Liver (tissue), 9 donors: ENCODE data around the gene GOLGA2. TPM values are rescaled to one million over a fixed set of nuclear protein-coding genes. Genes with fewer than 3 reads are reported as not detected.

Experiments used
- DNase-seq: peaks from one replicate; pipeline ENCODE4 v3.0.0-alpha.2; 2017; ENCODE audit warnings: low spot score
- H3K27ac ChIP-seq, 2 donors: one replicate each; pipeline ENCODE4 v1.7.0; 2013; ENCODE audit warnings: inconsistent platforms in 2 of 2, low read length in 2 of 2, control low read depth in 1 of 2, low read depth in 1 of 2, mild to moderate bottlenecking in 1 of 2
- H3K27me3 ChIP-seq, 4 donors: one replicate each; pipeline versions ENCODE4 v1.6.1 to v1.7.0; 2013; ENCODE audit warnings: low read length in 3 of 4, inconsistent platforms in 1 of 4, mild to moderate bottlenecking in 1 of 4, moderate library complexity in 1 of 4; ENCODE audit not compliant: control insufficient read depth in 4 of 4, insufficient read depth in 4 of 4
- H3K36me3 ChIP-seq, 4 donors: one replicate each; pipeline versions ENCODE4 v1.6.1 to v1.7.0; 2013; ENCODE audit warnings: low read length in 3 of 4, mild to moderate bottlenecking in 3 of 4, low read depth in 1 of 4, moderate library complexity in 1 of 4; ENCODE audit not compliant: control insufficient read depth in 4 of 4, insufficient read depth in 3 of 4
- H3K4me1 ChIP-seq, 4 donors: one replicate each; pipeline versions ENCODE4 v1.6.1 to v1.7.0; 2013; ENCODE audit warnings: low read length in 3 of 4, mild to moderate bottlenecking in 3 of 4, moderate library complexity in 1 of 4; ENCODE audit not compliant: control insufficient read depth in 4 of 4, insufficient read depth in 4 of 4
- H3K4me3 ChIP-seq, 3 donors: one replicate each; pipeline versions ENCODE4 v1.6.1 to v1.7.0; 2013; ENCODE audit warnings: low read length in 3 of 3, control low read depth in 1 of 3, low read depth in 1 of 3, mild to moderate bottlenecking in 1 of 3
- H3K9ac ChIP-seq, 2 donors: one replicate each; pipeline ENCODE4 v1.7.0; 2013; ENCODE audit warnings: low read length in 2 of 2, mild to moderate bottlenecking in 2 of 2, moderate library complexity in 2 of 2, control low read depth in 1 of 2, low read depth in 1 of 2
- H3K9me3 ChIP-seq, 4 donors: one replicate each; pipeline versions ENCODE4 v1.6.1 to v1.7.0; 2013; ENCODE audit warnings: low read length in 3 of 4; ENCODE audit not compliant: control insufficient read depth in 4 of 4
- ATF3 ChIP-seq: IDR thresholded peaks from 2 replicates; pipeline ENCODE4 v1.6.1; 2016; ENCODE audit warnings: antibody characterized with exemption
- CTCF ChIP-seq: fragments of 150-350 bp; IDR thresholded peaks from 2 replicates; pipeline ENCODE4 v1.5.1; 2017; ENCODE audit warnings: improper control_type of control experiment, low read depth, low read length; ENCODE audit not compliant: missing input control
- EGR1 ChIP-seq, 2 donors: IDR thresholded peaks; 2 replicates each; pipeline ENCODE4 v1.6.1; 2016 to 2018; ENCODE audit warnings: antibody characterized with exemption in 2 of 2, low read depth in 2 of 2
- FOXA1 ChIP-seq: IDR thresholded peaks from 2 replicates; pipeline ENCODE4 v1.6.1; 2016; ENCODE audit warnings: antibody characterized with exemption
- FOXA2 ChIP-seq: IDR thresholded peaks from 2 replicates; pipeline ENCODE4 v1.6.1; 2016; ENCODE audit warnings: antibody characterized with exemption
- GABPA ChIP-seq, 2 donors: IDR thresholded peaks in 1 of 2; conservative IDR thresholded peaks in 1 of 2; 2 replicates each; pipeline ENCODE4 v1.6.1; 2016; ENCODE audit warnings: antibody characterized with exemption in 2 of 2, mild to moderate bottlenecking in 1 of 2, moderate library complexity in 1 of 2
- HNF4A ChIP-seq, 2 donors: conservative IDR thresholded peaks; 2 replicates each; pipeline ENCODE4 v1.6.1; 2016; ENCODE audit warnings: antibody characterized with exemption in 2 of 2, mild to moderate bottlenecking in 2 of 2
- HNF4G ChIP-seq: IDR thresholded peaks from 2 replicates; pipeline ENCODE4 v1.6.1; 2016; ENCODE audit warnings: antibody characterized with exemption
- JUND ChIP-seq, 2 donors: IDR thresholded peaks; 2 replicates each; pipeline ENCODE4 v1.6.1; 2016; ENCODE audit warnings: antibody characterized with exemption in 2 of 2
- MAX ChIP-seq: IDR thresholded peaks from 2 replicates; pipeline ENCODE4 v1.6.1; 2016; ENCODE audit warnings: antibody characterized with exemption
- NR2F2 ChIP-seq: IDR thresholded peaks from 2 replicates; pipeline ENCODE4 v1.6.1; 2016; ENCODE audit warnings: antibody characterized with exemption
- RAD21 ChIP-seq, 2 donors: IDR thresholded peaks; 2 replicates each; pipeline ENCODE4 v1.6.1; 2016; ENCODE audit warnings: antibody characterized with exemption in 2 of 2, mild to moderate bottlenecking in 2 of 2
- REST ChIP-seq: IDR thresholded peaks from 2 replicates; pipeline ENCODE4 v1.6.1; 2016; ENCODE audit warnings: antibody characterized with exemption, mild to moderate bottlenecking
- RXRA ChIP-seq, 2 donors: IDR thresholded peaks; 2 replicates each; pipeline ENCODE4 v1.6.1; 2017 to 2018; ENCODE audit warnings: antibody characterized with exemption in 2 of 2, mild to moderate bottlenecking in 1 of 2
- SP1 ChIP-seq: IDR thresholded peaks from 2 replicates; pipeline ENCODE4 v1.6.1; 2018; ENCODE audit warnings: antibody characterized with exemption, mild to moderate bottlenecking
- TAF1 ChIP-seq: conservative IDR thresholded peaks from 2 replicates; pipeline ENCODE4 v1.6.1; 2016; ENCODE audit warnings: antibody characterized with exemption, mild to moderate bottlenecking
- YY1 ChIP-seq: IDR thresholded peaks from 2 replicates; pipeline ENCODE4 v1.6.1; 2016; ENCODE audit warnings: antibody characterized with exemption, mild to moderate bottlenecking
- ZBTB33 ChIP-seq: IDR thresholded peaks from 2 replicates; pipeline ENCODE4 v1.6.1; 2016; ENCODE audit warnings: antibody characterized with exemption
- WGBS: extraction: QIAGEN DNeasy Blood & Tissue Kit; methylation state at CpG from one replicate; pipeline ENCODE4 v1.1.7; 2013; 5-methylcytosine and 5-hydroxymethylcytosine counted together
- polyA plus RNA-seq, 2 donors: library from polyadenylated mRNA; stranded (reverse) in 1 of 2; unstranded in 1 of 2; fragments of 200-250 nt in 1 of 2; fragments of >200 nt in 1 of 2; fragmentation: Nextera tagmentation in 1 of 2; extraction: Ambion mirVana in 1 of 2; gene quantifications; one replicate each; pipeline versions ENCODE4 v1.2.1 to v1.2.3, GENCODE V29; 2013 to 2015
- total RNA-seq, 2 donors: library from RNA; depleted of rRNA; stranded (reverse); fragments of >200 nt; gene quantifications; one replicate each; pipeline ENCODE4 v1.2.3, GENCODE V29; 2014
- donor health status: healthy.
- donor health status: healthy.
- donor health status: healthy.
- donor health status: healthy.
- donor health status: healthy.

Gene GOLGA2
- total and polyA plus RNA-seq, 4 donors, result 14.4 to 45.7 (median 27.9) TPM

- Histone ChIP-seq H3K4me3 (no peak overlapping the region), H3K27me3 (no peaks in the 10 kb centered on the region), H3K27ac (no peak overlapping the region), H3K9me3 (no peaks in the 10 kb centered on the region), H3K36me3 (no peaks in the 10 kb centered on the region), H3K4me1 (peaks cover 0 to 7% (median 1%) of the 10 kb centered on the region in 4 donors), H3K9ac (no peak overlapping the region)
- no peak for DNase-seq
- no peak for TF ChIP-seq FOXA2
- no peak for TF ChIP-seq NR2F2
- TF ChIP-seq SP1, result no peak
- no peak for TF ChIP-seq ZBTB33
- TF ChIP-seq MAX, result no peak
- no peak for TF ChIP-seq HNF4G
- no peak for TF ChIP-seq ATF3
- TF ChIP-seq TAF1, result no peak
- no peak for TF ChIP-seq GABPA (IDR thresholded peaks at IDR 0.05 in 1 of 2, conservative IDR thresholded peaks at IDR 0.05 in 1 of 2)
- no peak for TF ChIP-seq YY1
- TF ChIP-seq EGR1 (IDR thresholded peaks at IDR 0.05; ENCODE audit: low read depth in 2 of 2), result no peak
- 88% methylated on average over 5 of the region's 5 CpGs for WGBS
Observed at GRCh38 chr9:128247226-128247803, 28.5 kb downstream of the GOLGA2 start.

- H3K27ac ChIP-seq, result no peak overlapping the region
- TF ChIP-seq CTCF (no peak), JUND (IDR thresholded peaks at IDR 0.05) (no peak), RXRA (IDR thresholded peaks at IDR 0.05) (no peak), FOXA1 (no peak), NR2F2 (no peak), ZBTB33 (no peak), SP1 (no peak), HNF4A (conservative IDR thresholded peaks at IDR 0.05) (no peak), REST (no peak), HNF4G (no peak), RAD21 (IDR thresholded peaks at IDR 0.05) (no peak), TAF1 (no peak), MAX (no peak), FOXA2 (no peak), YY1 (no peak)
- H3K36me3 ChIP-seq, result no peaks in the 10 kb centered on the region
- WGBS, result 78% methylated on average over 2 of the region's 2 CpGs
- no peak for DNase-seq
- H3K9me3 ChIP-seq, result no peaks in the 10 kb centered on the region
- no peak overlapping the region for H3K4me3 ChIP-seq
- H3K9ac ChIP-seq, result no peak overlapping the region
- peaks cover 0 to 7% (median 3%) of the 10 kb centered on the region in 4 donors for H3K4me1 ChIP-seq
- no peaks in the 10 kb centered on the region for H3K27me3 ChIP-seq
Observed at GRCh38 chr9:128246471-128246870, 29.3 kb downstream of the GOLGA2 start.
